Kidney epithelial cell (primary cell): ENCODE data around the gene EDDM3A. TPM values are rescaled to one million over a fixed set of nuclear protein-coding genes. Genes with fewer than 3 reads are reported as not detected.
"Not testable (repeated sequence)": the region's sequence is repeated elsewhere in the genome, so short reads cannot be mapped to it uniquely, and the experiment has no call there.

Source experiments
- DNase-seq: peaks from one replicate; pipeline ENCODE4 v3.0.0-alpha.2; 2010; ENCODE audit warnings: low read depth
- H3K27me3 ChIP-seq: 2 replicates; pipeline ENCODE4 v1.6.0; 2011; ENCODE audit warnings: low read length; ENCODE audit not compliant: control insufficient read depth, insufficient read depth
- H3K36me3 ChIP-seq: 2 replicates; pipeline ENCODE4 v1.5.1; 2011; ENCODE audit warnings: low read length; ENCODE audit not compliant: control insufficient read depth, insufficient read depth
- H3K4me3 ChIP-seq: 2 replicates; pipeline ENCODE4 v1.5.1; 2011; ENCODE audit warnings: low read depth, mild to moderate bottlenecking, control low read depth, low read length
- total RNA-seq: library from RNA; depleted of rRNA; stranded (reverse); fragments of >200 nt; gene quantifications from 2 replicates; pipeline ENCODE4 v1.2.3, GENCODE V29; 2015
- TF ChIP-seq, protein P1 (sequence below): IDR thresholded peaks from 2 replicates; pipeline ENCODE4 v1.5.1; 2011; ENCODE audit warnings: mild to moderate bottlenecking, moderate library complexity, low read length, control low read depth, inconsistent platforms; ENCODE audit not compliant: insufficient read depth, poor library complexity, severe bottlenecking

The EDDM3A gene
- total RNA-seq, 1 donor from 2014 or later = not detected

DNA sequence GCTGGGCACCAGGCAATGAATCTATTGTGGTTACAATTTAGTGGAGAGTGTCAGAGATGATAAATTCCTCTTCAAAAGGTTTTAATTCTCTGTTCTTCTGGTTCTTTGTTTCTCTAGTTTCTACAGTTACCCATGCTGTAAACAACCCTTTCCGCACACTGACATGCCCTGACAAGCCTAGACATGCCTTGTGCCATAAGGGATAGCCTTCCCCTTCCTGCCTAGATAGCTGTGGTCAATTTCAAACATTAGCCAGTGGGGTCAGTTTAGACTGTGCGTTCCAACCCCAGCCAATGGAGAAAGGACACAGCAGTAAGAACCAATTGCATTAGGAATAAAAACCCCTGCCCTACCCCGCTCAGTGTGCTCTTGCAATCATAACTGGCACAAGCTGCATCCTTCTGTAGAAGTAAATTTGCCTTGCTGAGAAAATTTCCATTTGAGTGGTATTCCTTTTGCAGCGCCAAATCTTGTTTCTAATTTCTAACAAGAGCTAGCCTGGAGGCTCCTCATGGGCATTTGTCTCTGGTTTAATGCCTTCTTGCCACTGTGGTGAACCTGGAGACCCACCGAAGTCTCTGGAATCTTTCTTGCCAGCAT lies 6.4 kb downstream of the EDDM3A start:
- TF ChIP-seq, protein P1, sequence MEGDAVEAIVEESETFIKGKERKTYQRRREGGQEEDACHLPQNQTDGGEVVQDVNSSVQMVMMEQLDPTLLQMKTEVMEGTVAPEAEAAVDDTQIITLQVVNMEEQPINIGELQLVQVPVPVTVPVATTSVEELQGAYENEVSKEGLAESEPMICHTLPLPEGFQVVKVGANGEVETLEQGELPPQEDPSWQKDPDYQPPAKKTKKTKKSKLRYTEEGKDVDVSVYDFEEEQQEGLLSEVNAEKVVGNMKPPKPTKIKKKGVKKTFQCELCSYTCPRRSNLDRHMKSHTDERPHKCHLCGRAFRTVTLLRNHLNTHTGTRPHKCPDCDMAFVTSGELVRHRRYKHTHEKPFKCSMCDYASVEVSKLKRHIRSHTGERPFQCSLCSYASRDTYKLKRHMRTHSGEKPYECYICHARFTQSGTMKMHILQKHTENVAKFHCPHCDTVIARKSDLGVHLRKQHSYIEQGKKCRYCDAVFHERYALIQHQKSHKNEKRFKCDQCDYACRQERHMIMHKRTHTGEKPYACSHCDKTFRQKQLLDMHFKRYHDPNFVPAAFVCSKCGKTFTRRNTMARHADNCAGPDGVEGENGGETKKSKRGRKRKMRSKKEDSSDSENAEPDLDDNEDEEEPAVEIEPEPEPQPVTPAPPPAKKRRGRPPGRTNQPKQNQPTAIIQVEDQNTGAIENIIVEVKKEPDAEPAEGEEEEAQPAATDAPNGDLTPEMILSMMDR = no peak
- no peak for DNase-seq

DNA sequence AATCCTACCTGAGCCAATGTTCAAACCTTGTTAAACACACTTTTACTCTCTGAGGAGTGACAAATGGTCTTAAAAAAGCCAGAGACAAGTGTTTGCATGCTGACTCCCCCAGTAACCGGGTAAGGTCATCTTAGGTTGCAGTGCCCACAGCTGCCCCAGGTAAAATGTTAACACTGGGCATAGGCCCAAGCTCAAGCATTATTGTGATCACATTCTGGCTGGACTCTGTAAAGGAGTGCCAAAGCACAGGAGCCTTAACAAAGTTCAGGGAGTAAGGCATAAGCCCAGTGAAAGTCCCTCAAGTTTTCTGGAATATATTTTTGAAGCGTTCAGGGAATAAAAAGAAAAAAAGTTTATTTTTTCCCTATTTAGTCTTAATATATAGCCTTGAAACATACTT lies 8.6 kb downstream of the EDDM3A start:
- TF ChIP-seq, protein P1 = no peak
- Histone ChIP-seq H3K36me3 (no peaks in the 10 kb centered on the region), H3K4me3 (no peak overlapping the region), H3K27me3 (no peaks in the 10 kb centered on the region)
- no peak for DNase-seq

More for the DNA sequence above, 6.4 kb downstream of the EDDM3A start:
- Histone ChIP-seq H3K36me3 (no peaks in the 10 kb centered on the region), H3K4me3 (no peak overlapping the region), H3K27me3 (no peaks in the 10 kb centered on the region)

DNA sequence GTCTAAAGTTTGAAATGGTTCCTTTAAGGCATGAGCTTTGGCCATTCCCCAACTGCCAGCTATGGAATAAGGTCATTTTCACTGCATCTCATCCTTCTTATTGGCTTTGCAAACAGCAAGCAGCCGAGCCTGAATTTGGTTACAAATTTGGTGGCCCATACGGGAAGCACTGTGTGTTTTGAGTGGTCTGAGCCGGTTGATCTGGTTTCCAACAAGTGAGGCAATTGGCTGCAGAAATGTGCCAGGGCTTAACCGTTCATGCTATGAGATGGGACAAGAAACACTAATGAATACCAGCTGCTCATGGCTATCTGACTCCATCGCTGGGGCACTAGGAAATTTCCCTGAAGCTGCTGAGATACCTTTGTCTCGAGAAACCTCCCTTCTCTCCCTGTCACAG lies 9.3 kb downstream of the EDDM3A start:
- TF ChIP-seq, protein P1 = no peak
- H3K4me3 ChIP-seq = no peak overlapping the region
- H3K27me3 ChIP-seq = no peaks in the 10 kb centered on the region
- H3K36me3 ChIP-seq = no peaks in the 10 kb centered on the region
- DNase-seq = no peak

DNA sequence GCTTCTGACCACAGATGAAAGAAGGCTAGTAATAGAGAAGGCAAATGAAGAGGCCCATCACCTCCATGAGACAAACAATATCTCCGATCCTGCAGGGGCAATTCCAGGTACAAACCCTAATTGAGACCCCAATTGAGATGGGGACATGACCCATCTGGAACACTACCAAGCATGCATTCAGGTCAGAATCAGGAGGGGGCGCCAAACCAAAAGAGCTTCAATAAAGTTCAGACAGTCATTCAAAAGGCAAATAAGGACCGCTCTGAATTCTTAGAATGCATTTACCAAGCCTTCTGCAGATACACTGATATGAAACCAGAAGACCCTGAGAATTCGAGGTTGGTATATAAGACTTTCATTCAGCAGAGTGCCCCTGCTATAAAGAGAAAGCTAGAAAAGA lies 12.3 kb downstream of the EDDM3A start:
- no peaks in the 10 kb centered on the region for H3K36me3 ChIP-seq
- TF ChIP-seq, protein P1 = no peak
- DNase-seq = no peak
- H3K4me3 ChIP-seq = no peak overlapping the region
- H3K27me3 ChIP-seq = no peaks in the 10 kb centered on the region

DNA sequence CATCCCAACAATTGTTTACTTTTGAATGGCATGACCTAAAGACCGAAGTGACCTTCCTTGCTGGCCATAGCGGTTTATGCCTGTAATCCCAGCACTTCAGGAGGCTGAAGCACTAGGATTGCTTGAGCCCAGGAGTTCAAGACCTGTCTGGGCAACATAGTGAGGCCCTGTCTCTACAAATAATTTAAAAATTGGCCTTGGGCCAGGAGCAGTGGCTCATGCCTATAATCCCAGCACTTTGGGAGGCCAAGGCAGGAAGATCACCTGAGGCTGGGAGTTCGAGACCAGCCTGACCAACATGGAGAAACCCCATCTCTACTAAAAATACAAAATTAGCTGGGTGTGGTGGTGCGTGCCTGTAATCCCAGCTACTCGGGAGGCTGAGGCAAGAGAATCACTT lies 13.8 kb downstream of the EDDM3A start:
- H3K27me3 ChIP-seq, DNase-seq, H3K4me3 ChIP-seq, H3K36me3 ChIP-seq: not testable (repeated sequence)

DNA sequence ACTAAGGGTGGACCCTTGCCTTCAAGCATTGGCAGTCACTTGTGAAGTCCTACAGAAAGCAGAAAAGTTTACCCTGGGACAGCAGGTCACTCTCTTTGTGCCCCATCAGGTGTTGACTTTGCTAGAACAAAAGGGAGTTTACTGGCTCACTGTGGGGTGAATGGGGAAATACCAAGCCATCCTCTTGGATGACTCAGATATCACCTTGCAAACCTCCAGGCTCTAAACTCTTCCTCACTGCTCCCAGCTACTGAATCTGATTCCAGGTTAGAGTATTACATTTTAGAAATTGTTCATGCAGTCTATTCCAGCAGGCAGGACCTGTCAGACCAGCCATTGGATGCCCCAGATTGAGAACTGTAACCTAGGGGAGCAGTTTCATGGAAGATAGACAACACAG lies 15.3 kb downstream of the EDDM3A start:
- no peaks in the 10 kb centered on the region for H3K36me3 ChIP-seq
- H3K4me3 ChIP-seq = no peak overlapping the region
- H3K27me3 ChIP-seq = no peaks in the 10 kb centered on the region
- TF ChIP-seq, protein P1 = no peak
- no peak for DNase-seq
